Activated CD4-positive, alpha-beta T cell treated with anti-CD3 and anti-CD28 coated beads, Interleukin-2, amount 50 U/mL, for 24 hours (primary cell): ENCODE results near the gene PRELP.

Experiments used
- DNase-seq, 2 donors: peaks; one replicate each; pipeline ENCODE4 v3.0.0-alpha.2; 2020; ENCODE audit warnings: low read depth in 1 of 2, low spot score in 1 of 2

PRELP gene

GRCh38 chr1:203522237-203522636 lies 46.6 kb downstream of the PRELP start:
- DNase-seq, result no peak

GRCh38 chr1:203523667-203524066 lies 48.1 kb downstream of the PRELP start:
- DNase-seq, result no peak

- DNase-seq, result no peak
Measured at GRCh38 chr1:203524152-203524551, 48.5 kb downstream of the PRELP start.

- no peak for DNase-seq
Measured at GRCh38 chr1:203524824-203525223, 49.2 kb downstream of the PRELP start.

- DNase-seq, result no peak
Measured at GRCh38 chr1:203525685-203526084, 50.1 kb downstream of the PRELP start.

GRCh38 chr1:203526130-203526529 lies 50.5 kb downstream of the PRELP start:
- no peak for DNase-seq

GRCh38 chr1:203526572-203526971 lies 51.0 kb downstream of the PRELP start:
- DNase-seq, result no peak

- no peak for DNase-seq
Measured at GRCh38 chr1:203527013-203527412, 51.4 kb downstream of the PRELP start.

- no peak for DNase-seq
Measured at GRCh38 chr1:203528063-203528462, 52.5 kb downstream of the PRELP start.

- no peak for DNase-seq
Measured at GRCh38 chr1:203528976-203529835, 53.6 kb downstream of the PRELP start.

- no peak for DNase-seq
Measured at GRCh38 chr1:203531063-203531462, 55.5 kb downstream of the PRELP start.

- no peak for DNase-seq
Measured at GRCh38 chr1:203534012-203534411, 58.4 kb downstream of the PRELP start.

GRCh38 chr1:203534526-203534925 lies 58.9 kb downstream of the PRELP start:
- no peak for DNase-seq

- DNase-seq, result no peak
Measured at GRCh38 chr1:203536575-203536974, 61.0 kb downstream of the PRELP start.

- DNase-seq, result no peak
Measured at GRCh38 chr1:203536980-203537455, 61.4 kb downstream of the PRELP start.

GRCh38 chr1:203537806-203538464 lies 62.3 kb downstream of the PRELP start:
- DNase-seq, result no peak

GRCh38 chr1:203538726-203539125 lies 63.1 kb downstream of the PRELP start:
- no peak for DNase-seq

GRCh38 chr1:203539831-203540546 lies 64.4 kb downstream of the PRELP start:
- no peak for DNase-seq
